H1 (cell line): ENCODE results near the gene ZNF85. TPM values are rescaled to one million over a fixed set of nuclear protein-coding genes. Genes with fewer than 3 reads are reported as not detected.

Source experiments
- CTCF ChIA-PET: fragments of 300-600 bp; sonication (Branson Sonifier 250); formaldehyde crosslinking; loops from one replicate; lab custom pipeline; 2021; ENCODE audit not compliant: partially characterized antibody; lab: Charles Lee
- POLR2A ChIA-PET: fragments of 300-600 bp; sonication (Branson Sonifier 250); formaldehyde crosslinking; loops from one replicate; lab custom pipeline; 2021; ENCODE audit warnings: inconsistent platforms; ENCODE audit not compliant: partially characterized antibody; lab: Charles Lee
- DNase-seq, 2 experiments: peaks; one replicate each; pipeline versions ENCODE4 v3.0.0 to v3.0.0-alpha.2; 2010 to 2022; ENCODE audit warnings: low spot score in 2 of 2, low read depth in 1 of 2, mixed read lengths in 1 of 2
- FAIRE-seq: peaks from 2 replicates; lab custom pipeline; 2011; peaks lifted over from hg19 to GRCh38; lab: Jason Lieb, UNC
- H2AFZ ChIP-seq: 2 replicates; pipeline ENCODE4 v1.8.1; 2012; ENCODE audit warnings: low read length, inconsistent platforms
- H2AK5ac ChIP-seq: 2 replicates; pipeline ENCODE4 v1.6.1; 2013; ENCODE audit warnings: low read depth, low read length
- H2BK120ac ChIP-seq: replicated peaks from 2 replicates; pipeline ENCODE3; 2013; ENCODE audit warnings: low read depth, low read length, inconsistent platforms
- H2BK12ac ChIP-seq: 2 replicates; pipeline ENCODE4 v1.6.1; 2013; ENCODE audit warnings: low read depth, low read length
- H2BK15ac ChIP-seq: 2 replicates; pipeline ENCODE4 v1.6.1; 2013; ENCODE audit warnings: low read length
- H2BK20ac ChIP-seq: 2 replicates; pipeline ENCODE4 v1.6.1; 2013; ENCODE audit warnings: low read length
- H2BK5ac ChIP-seq: 2 replicates; pipeline ENCODE4 v1.6.1; 2013; ENCODE audit warnings: low read depth, low read length
- H3K14ac ChIP-seq: 2 replicates; pipeline ENCODE4 v1.6.1; 2013; ENCODE audit warnings: inconsistent platforms; ENCODE audit not compliant: insufficient read length
- H3K18ac ChIP-seq: 2 replicates; pipeline ENCODE4 v1.6.1; 2013; ENCODE audit warnings: low read length; ENCODE audit errors: extremely low read depth
- H3K23ac ChIP-seq: 2 replicates; pipeline ENCODE4 v1.6.1; 2013; ENCODE audit warnings: inconsistent platforms; ENCODE audit not compliant: insufficient read length
- H3K23me2 ChIP-seq: 2 replicates; pipeline ENCODE4 v1.6.1; 2013; ENCODE audit warnings: low read depth, low read length
- H3K27ac ChIP-seq: 2 replicates; pipeline ENCODE4 v1.6.1; 2011; ENCODE audit warnings: low read depth, low read length, inconsistent platforms
- H3K27me3 ChIP-seq, 4 experiments: replicated peaks in 1 of 4; 1 replicate in 1 of 4; 2 replicates in 3 of 4; pipeline versions ENCODE4 v1.6.1 to v1.8.1; 2011 to 2013; ENCODE audit warnings: low read length in 3 of 4, mild to moderate bottlenecking in 3 of 4, inconsistent platforms in 2 of 4, mixed read lengths in 2 of 4, moderate library complexity in 1 of 4; ENCODE audit not compliant: control insufficient read depth in 3 of 4, insufficient read depth in 3 of 4; ENCODE audit errors: extremely low read depth in 1 of 4
- H3K36me3 ChIP-seq, 4 experiments: 2 replicates each; pipeline versions ENCODE4 v1.6.1 to v1.8.1; 2011 to 2013; ENCODE audit warnings: mild to moderate bottlenecking in 4 of 4, low read length in 3 of 4, moderate library complexity in 2 of 4, control low read depth in 1 of 4, inconsistent platforms in 1 of 4; ENCODE audit not compliant: insufficient read depth in 4 of 4, control insufficient read depth in 2 of 4
- H3K4ac ChIP-seq: replicated peaks from 2 replicates; pipeline ENCODE3; 2013; ENCODE audit warnings: low read length, low read depth, mixed read lengths, inconsistent platforms; ENCODE audit not compliant: insufficient read length
- H3K4me1 ChIP-seq, 4 experiments: replicated peaks in 1 of 4; 1 replicate in 1 of 4; 2 replicates in 3 of 4; pipeline versions ENCODE4 v1.6.1 to v1.8.1; 2011 to 2013; ENCODE audit warnings: low read length in 3 of 4, inconsistent platforms in 2 of 4, mixed read lengths in 1 of 4; ENCODE audit not compliant: insufficient read depth in 4 of 4, control insufficient read depth in 3 of 4
- H3K4me2 ChIP-seq, 2 experiments: 2 replicates each; pipeline versions ENCODE4 v1.6.1 to v1.8.1; 2011 to 2013; ENCODE audit warnings: low read depth in 2 of 2, low read length in 2 of 2, control low read depth in 1 of 2, inconsistent platforms in 1 of 2, mild to moderate bottlenecking in 1 of 2; ENCODE audit not compliant: insufficient read depth in 1 of 2
- H3K4me3 ChIP-seq, 4 experiments: fragments of 200-600, 300-600 bp in 1 of 4; sonication (generic), shearing (Covaris generic), sonication (Bioruptor Twin) in 1 of 4; 2 replicates each; pipeline versions ENCODE4 v1.5.1 to v1.8.1; 2011 to 2016; ENCODE audit warnings: low read length in 4 of 4, low read depth in 3 of 4, control low read depth in 2 of 4, inconsistent platforms in 2 of 4, mild to moderate bottlenecking in 2 of 4, mixed read lengths in 1 of 4, moderate library complexity in 1 of 4; ENCODE audit not compliant: insufficient read depth in 2 of 4; ENCODE audit errors: extremely low read depth in 1 of 4
- H3K56ac ChIP-seq: replicated peaks from 2 replicates; pipeline ENCODE3; 2013; ENCODE audit warnings: low read depth, mild to moderate bottlenecking, mixed read lengths, low read length, inconsistent platforms; ENCODE audit not compliant: insufficient read length
- H3K79me1 ChIP-seq: 2 replicates; pipeline ENCODE4 v1.6.1; 2013; ENCODE audit warnings: low read depth, low read length, control low read depth
- H3K79me2 ChIP-seq, 2 experiments: 2 replicates each; pipeline versions ENCODE4 v1.6.1 to v1.8.1; 2012 to 2013; ENCODE audit warnings: low read length in 2 of 2, mild to moderate bottlenecking in 2 of 2, inconsistent platforms in 1 of 2; ENCODE audit not compliant: insufficient read depth in 2 of 2, control insufficient read depth in 1 of 2
- H3K9ac ChIP-seq, 4 experiments: replicated peaks in 1 of 4; 1 replicate in 1 of 4; 2 replicates in 3 of 4; pipeline versions ENCODE4 v1.6.1 to v1.8.1; 2011 to 2013; ENCODE audit warnings: low read depth in 3 of 4, low read length in 3 of 4, control low read depth in 2 of 4, mild to moderate bottlenecking in 2 of 4, moderate library complexity in 2 of 4, inconsistent platforms in 1 of 4; ENCODE audit errors: extremely low read depth in 1 of 4
- H3K9me3 ChIP-seq, 2 experiments: 2 replicates each; pipeline versions ENCODE4 v1.6.1 to v1.8.1; 2012 to 2013; ENCODE audit warnings: mild to moderate bottlenecking in 2 of 2, moderate library complexity in 2 of 2, control low read depth in 1 of 2, inconsistent platforms in 1 of 2, low read depth in 1 of 2, low read length in 1 of 2, mixed read lengths in 1 of 2; ENCODE audit not compliant: insufficient read depth in 2 of 2
- H4K20me1 ChIP-seq, 2 experiments: replicated peaks in 1 of 2; 2 replicates each; pipeline versions ENCODE3 to v1.8.1; 2011 to 2013; ENCODE audit warnings: inconsistent platforms in 2 of 2, low read length in 2 of 2, mild to moderate bottlenecking in 1 of 2; ENCODE audit not compliant: insufficient read depth in 2 of 2, control insufficient read depth in 1 of 2
- H4K5ac ChIP-seq: 2 replicates; pipeline ENCODE4 v1.6.1; 2013; ENCODE audit warnings: low read length, low read depth, mixed read lengths, inconsistent platforms; ENCODE audit not compliant: insufficient read length
- H4K8ac ChIP-seq: 2 replicates; pipeline ENCODE4 v1.8.0; 2013; ENCODE audit warnings: mild to moderate bottlenecking, moderate library complexity, low read length, inconsistent platforms; ENCODE audit not compliant: insufficient read depth; ENCODE audit errors: extremely low read depth
- H4K91ac ChIP-seq: replicated peaks from 2 replicates; pipeline ENCODE3; 2013; ENCODE audit warnings: low read length, mixed read lengths, inconsistent platforms; ENCODE audit not compliant: insufficient read length
- CBX8 ChIP-seq: fragments of 300-800, 300-1000 bp; sonication (generic); IDR thresholded peaks from 2 replicates; pipeline ENCODE4 v1.7.1; 2016; ENCODE audit warnings: low read depth, low read length, borderline replicate concordance
- POU5F1 ChIP-seq: IDR thresholded peaks from 2 replicates; pipeline ENCODE4 v1.6.1; 2011; ENCODE audit warnings: low read depth, mild to moderate bottlenecking, low read length, moderate library complexity
- RBBP5 ChIP-seq: IDR thresholded peaks from 2 replicates; pipeline ENCODE4 v1.7.1; 2012; ENCODE audit warnings: low read depth, mild to moderate bottlenecking, inconsistent platforms, low read length, moderate library complexity, borderline replicate concordance
- SP1 ChIP-seq: IDR thresholded peaks from 2 replicates; pipeline ENCODE4 v1.6.1; 2011; ENCODE audit warnings: low read depth, low read length
- SRF ChIP-seq: IDR thresholded peaks from 2 replicates; pipeline ENCODE4 v1.6.1; 2011; ENCODE audit warnings: mild to moderate bottlenecking, low read depth, low read length, moderate library complexity
- TBP ChIP-seq: IDR thresholded peaks from 2 replicates; pipeline ENCODE4 v1.6.1; 2011; ENCODE audit warnings: low read depth, low read length, improper control_type of control experiment
- WGBS, 2 experiments: shearing (Covaris generic) in 1 of 2; methylation state at CpG; one replicate each; pipeline versions ENCODE4 v1.1.6 to v1.1.7; 2013 to 2015; ENCODE audit warnings: low lambda C conversion rate in 2 of 2, mixed read lengths in 2 of 2, inconsistent platforms in 1 of 2, low coverage in 1 of 2, missing lambda C conversion rate in 1 of 2; ENCODE audit not compliant: insufficient replicate concordance in 2 of 2, insufficient coverage in 1 of 2, insufficient read length in 1 of 2; ENCODE audit errors: extremely low coverage in 1 of 2, missing lambda C conversion rate in 1 of 2; 5-methylcytosine and 5-hydroxymethylcytosine counted together
- polyA plus RNA-seq, 7 experiments: library from polyadenylated mRNA; depleted of rRNA in 3 of 7; stranded (reverse) in 5 of 7; unstranded in 2 of 7; fragments of >200 nt in 5 of 7; fragments of 200-250 nt in 2 of 7; gene quantifications; 1 replicate in 5 of 7; 2 replicates in 1 of 7; 4 replicates in 1 of 7; pipeline versions ENCODE4 v1.2.1 to v1.2.3, GENCODE V29; 2011 to 2013; ENCODE audit warnings: missing spikeins in 2 of 7, mixed read lengths in 2 of 7
- total RNA-seq: library from RNA; stranded (reverse); fragmentation: NEBNext Ultra II Directional; extraction: Animal tissue kit (Norgen Biotek cat#: 25700); gene quantifications from 2 replicates; pipeline ENCODE4 v1.2.1, GENCODE V29; 2021
- TF ChIP-seq, protein P1 (sequence below): IDR thresholded peaks from 2 replicates; pipeline ENCODE4 v1.6.1; 2012; ENCODE audit warnings: inconsistent platforms
- TF ChIP-seq, protein P2 (sequence below): IDR thresholded peaks from 2 replicates; pipeline ENCODE4 v1.6.1; 2012; ENCODE audit warnings: low read length, inconsistent platforms

ZNF85 gene
- total and polyA plus RNA-seq, 2 of the 8 experiments (the other 6 are each of a cell fraction or from before 2014, with no cell fraction given), result 7.6 to 22.2 TPM

DNA sequence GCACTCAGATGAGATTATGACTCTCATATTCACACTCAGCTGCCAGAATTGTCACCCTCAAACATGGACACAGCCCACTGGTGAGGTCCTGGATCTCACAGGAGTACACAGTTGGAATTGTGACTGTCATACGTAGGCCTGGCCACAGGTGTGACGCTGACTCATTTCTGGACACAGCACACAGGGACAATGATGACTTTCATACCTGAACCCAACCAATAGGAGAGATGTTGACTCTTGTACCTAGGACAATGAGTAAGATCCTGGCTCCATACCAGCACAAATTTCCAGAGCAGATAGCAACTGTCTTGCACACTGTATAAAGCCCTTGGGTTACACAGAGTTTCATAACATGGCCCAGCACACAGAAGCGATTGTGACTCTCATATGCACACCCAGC, 46.4 kb downstream of the ZNF85 start:
- Histone ChIP-seq H2AFZ (no peak overlapping the region), H4K8ac (no peak overlapping the region), H3K23me2 (no peaks in the 10 kb centered on the region), H3K79me1 (no peaks in the 10 kb centered on the region), H2BK120ac (no peak overlapping the region), H3K4me2 (no peak overlapping the region), H3K27me3 (no peaks in the 10 kb centered on the region), H3K79me2 (no peaks in the 10 kb centered on the region), H2BK20ac (no peak overlapping the region), H3K9ac (no peak overlapping the region), H2BK12ac (no peak overlapping the region), H2BK15ac (no peak overlapping the region), H4K5ac (no peak overlapping the region), H2BK5ac (no peak overlapping the region), H4K91ac (no peak overlapping the region), H3K9me3 (no peaks in the 10 kb centered on the region), H3K4ac (no peak overlapping the region), H2AK5ac (no peak overlapping the region), H3K23ac (no peak overlapping the region), H4K20me1 (no peaks in the 10 kb centered on the region), H3K4me1 (no peaks in the 10 kb centered on the region), H3K18ac (no peak overlapping the region), H3K36me3 (no peaks in the 10 kb centered on the region), H3K27ac (no peak overlapping the region), H3K14ac (no peak overlapping the region), H3K56ac (no peak overlapping the region), H3K4me3 (no peak overlapping the region)
- ChIA-PET CTCF (interaction anchor here (0.8 kb wide), 1 partner anchor 514 kb away, joined by 3 read pairs; no protein-coding TSS in a partner anchor), POLR2A (interaction anchor here (0.8 kb wide), 1 partner anchor 30 kb away, joined by 5 read pairs; no protein-coding TSS in a partner anchor)
- no peak for FAIRE-seq
- DNase-seq, result no peak
- WGBS, 2 experiments, result 92% methylated on average over 3 of the region's 3 CpGs; no CpG with 5 or more reads in 1 of the 2 experiments
- TF ChIP-seq RBBP5 (no peak), POU5F1 (no peak), SRF (no peak), TBP (no peak), SP1 (no peak), CBX8 (no peak)
- TF ChIP-seq, protein P1, sequence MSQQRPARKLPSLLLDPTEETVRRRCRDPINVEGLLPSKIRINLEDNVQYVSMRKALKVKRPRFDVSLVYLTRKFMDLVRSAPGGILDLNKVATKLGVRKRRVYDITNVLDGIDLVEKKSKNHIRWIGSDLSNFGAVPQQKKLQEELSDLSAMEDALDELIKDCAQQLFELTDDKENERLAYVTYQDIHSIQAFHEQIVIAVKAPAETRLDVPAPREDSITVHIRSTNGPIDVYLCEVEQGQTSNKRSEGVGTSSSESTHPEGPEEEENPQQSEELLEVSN, result no peak
- TF ChIP-seq, protein P2, sequence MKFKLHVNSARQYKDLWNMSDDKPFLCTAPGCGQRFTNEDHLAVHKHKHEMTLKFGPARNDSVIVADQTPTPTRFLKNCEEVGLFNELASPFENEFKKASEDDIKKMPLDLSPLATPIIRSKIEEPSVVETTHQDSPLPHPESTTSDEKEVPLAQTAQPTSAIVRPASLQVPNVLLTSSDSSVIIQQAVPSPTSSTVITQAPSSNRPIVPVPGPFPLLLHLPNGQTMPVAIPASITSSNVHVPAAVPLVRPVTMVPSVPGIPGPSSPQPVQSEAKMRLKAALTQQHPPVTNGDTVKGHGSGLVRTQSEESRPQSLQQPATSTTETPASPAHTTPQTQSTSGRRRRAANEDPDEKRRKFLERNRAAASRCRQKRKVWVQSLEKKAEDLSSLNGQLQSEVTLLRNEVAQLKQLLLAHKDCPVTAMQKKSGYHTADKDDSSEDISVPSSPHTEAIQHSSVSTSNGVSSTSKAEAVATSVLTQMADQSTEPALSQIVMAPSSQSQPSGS, result no peak
